A549 (cell line): ENCODE measurements around the gene LY6G5C. TPM values are rescaled to one million over a fixed set of nuclear protein-coding genes. Genes with fewer than 3 reads are reported as not detected.

Experiments
- ATAC-seq, 2 experiments: fragments of 200-7000 bp in 1 of 2; fragments of >200 bp in 1 of 2; cut with Nextera tagmentation in 1 of 2; cut with Tn5 transposase in 1 of 2; 3 replicates each; pipeline versions ENCODE4 v1.8.0 to v1.9.1; 2018 to 2020; ENCODE audit warnings: mild to moderate bottlenecking in 1 of 2, moderate library complexity in 1 of 2
- CTCF ChIA-PET: fragments of 300-600 bp; sonication (Branson Sonifier 250); formaldehyde crosslinking; extraction: SDS; loops from one replicate; lab custom pipeline; 2021; ENCODE audit warnings: antibody characterized with exemption, inconsistent platforms; lab: Yijun Ruan, JAX
- POLR2A ChIA-PET: fragments of 350-600 bp; formaldehyde crosslinking; extraction: SDS; loops from one replicate; lab custom pipeline; 2021; ENCODE audit warnings: antibody characterized with exemption, inconsistent platforms; lab: Yijun Ruan, JAX
- DNase-seq, 2 experiments: peaks; one replicate each; pipeline versions ENCODE4 v3.0.0 to v3.0.0-alpha.2; 2011 to 2016; ENCODE audit warnings: low read depth in 1 of 2, low spot score in 1 of 2
- FAIRE-seq: peaks from 2 replicates; lab custom pipeline; 2011; peaks lifted over from hg19 to GRCh38; lab: Jason Lieb, UNC
- H3K27ac ChIP-seq, 2 experiments: fragments of >200 bp; sonication (Bioruptor Twin); formaldehyde crosslinking; 3 replicates each; pipeline ENCODE4 v1.5.1; 2016 to 2017
- H3K4me1 ChIP-seq: fragments of >200 bp; sonication (Bioruptor Twin); formaldehyde crosslinking; 3 replicates; pipeline ENCODE4 v1.6.1; 2016
- H3K4me2 ChIP-seq: fragments of >200 bp; sonication (Bioruptor Twin); formaldehyde crosslinking; 3 replicates; pipeline ENCODE4 v1.6.1; 2016
- H3K4me3 ChIP-seq: fragments of >200 bp; sonication (Bioruptor Twin); formaldehyde crosslinking; 3 replicates; pipeline ENCODE4 v1.5.1; 2016
- H3K9me3 ChIP-seq: fragments of >200 bp; sonication (Bioruptor Twin); formaldehyde crosslinking; 3 replicates; pipeline ENCODE4 v1.6.1; 2016
- BHLHE40 ChIP-seq: IDR thresholded peaks from 2 replicates; pipeline ENCODE4 v1.6.1; 2012; ENCODE audit warnings: low read depth, low read length, inconsistent platforms
- CBX2 ChIP-seq: fragments of 200-600 bp; sonication (generic); IDR thresholded peaks from 2 replicates; pipeline ENCODE4 v1.6.1; 2016; ENCODE audit warnings: low read depth, mild to moderate bottlenecking, borderline replicate concordance
- EHMT2 ChIP-seq: fragments of 200-600 bp; sonication (generic); IDR thresholded peaks from 2 replicates; pipeline ENCODE4 v1.6.1; 2016; ENCODE audit warnings: antibody characterized with exemption, low read depth, mild to moderate bottlenecking, moderate library complexity
- EP300 ChIP-seq, 2 experiments: fragments of >200 bp; sonication (Bioruptor Twin); formaldehyde crosslinking; IDR thresholded peaks; 2 replicates in 1 of 2; 3 replicates in 1 of 2; pipeline ENCODE4 v1.6.1; 2016 to 2017
- FOSB ChIP-seq: fragments of 250-450 bp; sonication (Bioruptor Pico); IDR thresholded peaks from 2 replicates; pipeline ENCODE4 v1.5.0; 2020; ENCODE audit warnings: mild to moderate bottlenecking, moderate library complexity
- GATA3 ChIP-seq: IDR thresholded peaks from 2 replicates; pipeline ENCODE4 v1.6.1; 2012; ENCODE audit warnings: borderline replicate concordance
- HOXA7 ChIP-seq: fragments of 250-450 bp; sonication (Bioruptor Pico); IDR thresholded peaks from 2 replicates; pipeline ENCODE4 v1.5.0; 2020; ENCODE audit warnings: mild to moderate bottlenecking, moderate library complexity
- HOXB13 ChIP-seq: fragments of 250-450 bp; sonication (Bioruptor Pico); IDR thresholded peaks from 2 replicates; pipeline ENCODE4 v1.5.0; 2020; ENCODE audit warnings: low read depth, mild to moderate bottlenecking, moderate library complexity
- JUN ChIP-seq, 2 experiments: fragments of >200 bp; sonication (Bioruptor Twin); formaldehyde crosslinking; IDR thresholded peaks; 2 replicates in 1 of 2; 3 replicates in 1 of 2; pipeline ENCODE4 v1.6.1; 2016 to 2017
- RFX5 ChIP-seq: fragments of 450-650 bp; IDR thresholded peaks from 2 replicates; pipeline ENCODE4 v1.7.1; 2014; ENCODE audit warnings: antibody characterized with exemption, mild to moderate bottlenecking, moderate library complexity
- TFCP2L1 ChIP-seq: fragments of 250-450 bp; sonication (Bioruptor Pico); IDR thresholded peaks from 2 replicates; pipeline ENCODE4 v1.5.0; 2021; ENCODE audit warnings: mild to moderate bottlenecking
- TP53 ChIP-seq: fragments of 250-450 bp; sonication (Bioruptor Pico); IDR thresholded peaks from 2 replicates; pipeline ENCODE4 v1.5.0; 2021; ENCODE audit warnings: mild to moderate bottlenecking, moderate library complexity
- ZFP36 ChIP-seq: fragments of 450-650 bp; IDR thresholded peaks from 2 replicates; pipeline ENCODE4 v1.6.1; 2014; ENCODE audit warnings: borderline replicate concordance; ENCODE audit not compliant: partially characterized antibody
- ZNF302 ChIP-seq: fragments of 250-450 bp; sonication (Bioruptor Pico); IDR thresholded peaks from 2 replicates; pipeline ENCODE4 v1.9.0; 2021; ENCODE audit warnings: inconsistent platforms, mild to moderate bottlenecking, moderate library complexity
- WGBS: methylation state at CpG from one replicate; pipeline ENCODE4 v1.1.6; 2017; ENCODE audit errors: missing lambda C conversion rate; 5-methylcytosine and 5-hydroxymethylcytosine counted together
- polyA plus RNA-seq, 4 experiments: library from polyadenylated mRNA; depleted of rRNA in 3 of 4; stranded (reverse); fragments of >200 nt; fragmentation: RNase III in 1 of 4; extraction: RNeasy Plus Mini Kit Qiagen cat#74134 plus additional on column Dnase treatment in 1 of 4; gene quantifications; 2 replicates in 3 of 4; 3 replicates in 1 of 4; pipeline ENCODE4 v1.2.3, GENCODE V29; 2011 to 2017
- small RNA-seq, 6 experiments: library from RNA; depleted of rRNA; stranded (forward); fragments of <200 nt; gene quantifications; one replicate each; pipeline ENCODE3, GENCODE V24; 2012
- TF ChIP-seq, protein P1 (sequence below): IDR thresholded peaks from 2 replicates; pipeline ENCODE4 v1.6.1; 2012; ENCODE audit warnings: low read depth, borderline replicate concordance

Gene LY6G5C
- polyA plus RNA-seq, 2 of the 4 experiments (the other 2 are of a cell fraction) = 1.2 to 1.6 TPM

DNA sequence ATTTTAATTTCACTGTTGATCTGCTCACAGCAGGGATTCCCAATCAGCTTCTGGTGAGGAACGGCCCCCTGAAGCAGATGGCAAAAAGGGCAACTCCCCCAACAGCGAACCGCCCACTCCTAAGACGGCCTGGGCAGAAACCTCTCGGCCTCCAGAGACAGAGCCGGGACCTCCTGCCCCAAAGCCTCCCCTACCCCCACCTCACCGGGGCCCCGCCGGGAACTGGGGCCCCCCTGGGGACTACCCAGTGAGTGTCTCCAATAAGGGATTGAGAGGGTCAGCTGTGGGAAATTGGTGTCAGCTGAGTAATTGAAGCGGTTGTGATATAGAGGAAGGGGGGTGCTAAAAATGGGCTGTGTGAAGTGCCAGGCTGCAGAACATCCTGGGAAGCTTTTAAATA is 53.9 kb downstream of the LY6G5C start:
- CTCF ChIA-PET = interaction anchor here (0.6 to 1.3 kb wide), 4 partner anchors 29 to 326 kb away, joined by 3 to 4 read pairs (median 3); no protein-coding TSS in a partner anchor
- TF ChIP-seq TP53 (CRISPR knock-in tag) = no peak
- no peak for TF ChIP-seq FOSB
- no peak for TF ChIP-seq HOXB13 (CRISPR knock-in tag)
- TF ChIP-seq JUN (IDR thresholded peaks at IDR 0.05) = no peak
- TF ChIP-seq TFCP2L1 (CRISPR knock-in tag) = no peak
- TF ChIP-seq, protein P1, sequence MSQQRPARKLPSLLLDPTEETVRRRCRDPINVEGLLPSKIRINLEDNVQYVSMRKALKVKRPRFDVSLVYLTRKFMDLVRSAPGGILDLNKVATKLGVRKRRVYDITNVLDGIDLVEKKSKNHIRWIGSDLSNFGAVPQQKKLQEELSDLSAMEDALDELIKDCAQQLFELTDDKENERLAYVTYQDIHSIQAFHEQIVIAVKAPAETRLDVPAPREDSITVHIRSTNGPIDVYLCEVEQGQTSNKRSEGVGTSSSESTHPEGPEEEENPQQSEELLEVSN = no peak
- TF ChIP-seq ZFP36 = no peak
- TF ChIP-seq GATA3 = no peak
- TF ChIP-seq EP300 (IDR thresholded peaks at IDR 0.05) = no peak
- TF ChIP-seq BHLHE40 = no peak
- no peak for TF ChIP-seq EHMT2
- no peak for TF ChIP-seq RFX5
- TF ChIP-seq ZNF302 (CRISPR knock-in tag) = no peak
- no peak for TF ChIP-seq CBX2
- TF ChIP-seq HOXA7 = no peak
- DNase-seq (no peak), ATAC-seq (no peak), FAIRE-seq (no peak)
- Histone ChIP-seq H3K4me2 (no peak overlapping the region), H3K9me3 (no peaks in the 10 kb centered on the region), H3K27ac (no peak overlapping the region), H3K4me3 (no peak overlapping the region), H3K4me1 (peaks cover 10% of the 10 kb centered on the region)
- POLR2A ChIA-PET = no interaction called here
- 92% methylated on average over 5 of the region's 10 CpGs for WGBS

Small RNA genes within 50 kb of the gene (small RNA-seq; reads per million reads assigned to genes)
- gene LY6G6D (0 reads per million in 6 experiments), gene MIR4646 (0 reads per million in 6 experiments), gene MIR6832 (0 to 0.35 (median 0) reads per million in 6 experiments), gene RF00019 (0 reads per million in 6 experiments)

Other genes starting within 250 kb of the LY6G5C start
Only the 30 nearest of the 38 such genes appear.
- gene DDX39B, start 139.1 kb downstream of the LY6G5C start, polyA plus RNA-seq (2011; rRNA removed) = 267 and 334 TPM in 2 replicates
- 434 to 464 TPM (median 441 TPM) in 3 replicates for gene DDX39B, start 139.1 kb downstream of the LY6G5C start, polyA plus RNA-seq (2017; fragmentation: RNase III; extraction: RNeasy Plus Mini Kit Qiagen cat#74134 plus additional on column Dnase treatment)
- 1.2 and 1.5 TPM in 2 replicates for gene ATP6V1G2, start 134.5 kb downstream of the LY6G5C start, polyA plus RNA-seq (2011; rRNA removed)
- 0.57 to 0.75 TPM (median 0.64 TPM) in 3 replicates for gene ATP6V1G2, start 134.5 kb downstream of the LY6G5C start, polyA plus RNA-seq (2017; fragmentation: RNase III; extraction: RNeasy Plus Mini Kit Qiagen cat#74134 plus additional on column Dnase treatment)
- 3.8 and 5.2 TPM in 2 replicates for gene NFKBIL1, start 133.5 kb downstream of the LY6G5C start, polyA plus RNA-seq (2011; rRNA removed)
- gene NFKBIL1, start 133.5 kb downstream of the LY6G5C start, polyA plus RNA-seq (2017; fragmentation: RNase III; extraction: RNeasy Plus Mini Kit Qiagen cat#74134 plus additional on column Dnase treatment) = 7.4 to 9.0 TPM (median 7.6 TPM) in 3 replicates
- 0.07 TPM in 1 of 2 replicates, not detected in the other for gene LTA, start 108.8 kb downstream of the LY6G5C start, polyA plus RNA-seq (2011; rRNA removed)
- 0.07 to 0.08 TPM in 2 of 3 replicates, not detected in the other for gene LTA, start 108.8 kb downstream of the LY6G5C start, polyA plus RNA-seq (2017; fragmentation: RNase III; extraction: RNeasy Plus Mini Kit Qiagen cat#74134 plus additional on column Dnase treatment)
- gene TNF, start 105.5 kb downstream of the LY6G5C start, polyA plus RNA-seq (2011; rRNA removed) = 0.07 TPM in 1 of 2 replicates, not detected in the other
- not detected in 3 replicates for gene TNF, start 105.5 kb downstream of the LY6G5C start, polyA plus RNA-seq (2017; fragmentation: RNase III; extraction: RNeasy Plus Mini Kit Qiagen cat#74134 plus additional on column Dnase treatment)
- 0.13 and 0.26 TPM in 2 replicates for gene LTB, start 98.6 kb downstream of the LY6G5C start, polyA plus RNA-seq (2011; rRNA removed)
- gene LTB, start 98.6 kb downstream of the LY6G5C start, polyA plus RNA-seq (2017; fragmentation: RNase III; extraction: RNeasy Plus Mini Kit Qiagen cat#74134 plus additional on column Dnase treatment) = 0.14 to 0.57 TPM (median 0.33 TPM) in 3 replicates
- 0.17 and 0.19 TPM in 2 replicates for gene LST1, start 94.8 kb downstream of the LY6G5C start, polyA plus RNA-seq (2011; rRNA removed)
- 0.26 to 0.47 TPM in 2 of 3 replicates, not detected in the other for gene LST1, start 94.8 kb downstream of the LY6G5C start, polyA plus RNA-seq (2017; fragmentation: RNase III; extraction: RNeasy Plus Mini Kit Qiagen cat#74134 plus additional on column Dnase treatment)
- not detected in 2 replicates for gene NCR3, start 88.1 kb downstream of the LY6G5C start, polyA plus RNA-seq (2011; rRNA removed)
- not detected in 3 replicates for gene NCR3, start 88.1 kb downstream of the LY6G5C start, polyA plus RNA-seq (2017; fragmentation: RNase III; extraction: RNeasy Plus Mini Kit Qiagen cat#74134 plus additional on column Dnase treatment)
- gene AIF1, start 65.8 kb downstream of the LY6G5C start, polyA plus RNA-seq (2011; rRNA removed) = not detected in 2 replicates
- not detected in 3 replicates for gene AIF1, start 65.8 kb downstream of the LY6G5C start, polyA plus RNA-seq (2017; fragmentation: RNase III; extraction: RNeasy Plus Mini Kit Qiagen cat#74134 plus additional on column Dnase treatment)
- gene PRRC2A, start 60.4 kb downstream of the LY6G5C start, polyA plus RNA-seq (2011; rRNA removed) = 26.0 and 28.0 TPM in 2 replicates
- gene PRRC2A, start 60.4 kb downstream of the LY6G5C start, polyA plus RNA-seq (2017; fragmentation: RNase III; extraction: RNeasy Plus Mini Kit Qiagen cat#74134 plus additional on column Dnase treatment) = 60.7 to 63.0 TPM (median 61.1 TPM) in 3 replicates
- gene BAG6, start 28.4 kb downstream of the LY6G5C start, polyA plus RNA-seq (2011; rRNA removed) = 50.4 and 59.4 TPM in 2 replicates
- 107 to 123 TPM (median 121 TPM) in 3 replicates for gene BAG6, start 28.4 kb downstream of the LY6G5C start, polyA plus RNA-seq (2017; fragmentation: RNase III; extraction: RNeasy Plus Mini Kit Qiagen cat#74134 plus additional on column Dnase treatment)
- gene APOM, start 25.2 kb downstream of the LY6G5C start, polyA plus RNA-seq (2011; rRNA removed) = 2.6 and 4.1 TPM in 2 replicates
- gene APOM, start 25.2 kb downstream of the LY6G5C start, polyA plus RNA-seq (2017; fragmentation: RNase III; extraction: RNeasy Plus Mini Kit Qiagen cat#74134 plus additional on column Dnase treatment) = 1.5 to 2.1 TPM (median 1.9 TPM) in 3 replicates
- 6.0 and 6.1 TPM in 2 replicates for gene C6orf47, start 20.3 kb downstream of the LY6G5C start, polyA plus RNA-seq (2011; rRNA removed)
- gene C6orf47, start 20.3 kb downstream of the LY6G5C start, polyA plus RNA-seq (2017; fragmentation: RNase III; extraction: RNeasy Plus Mini Kit Qiagen cat#74134 plus additional on column Dnase treatment) = 10.7 to 13.6 TPM (median 11.9 TPM) in 3 replicates
- 10.0 and 11.0 TPM in 2 replicates for gene GPANK1, start 16.1 kb downstream of the LY6G5C start, polyA plus RNA-seq (2011; rRNA removed)
- gene GPANK1, start 16.1 kb downstream of the LY6G5C start, polyA plus RNA-seq (2017; fragmentation: RNase III; extraction: RNeasy Plus Mini Kit Qiagen cat#74134 plus additional on column Dnase treatment) = 9.7 to 11.7 TPM (median 11.0 TPM) in 3 replicates
- 41.8 and 61.0 TPM in 2 replicates for gene CSNK2B, start 15.0 kb downstream of the LY6G5C start, polyA plus RNA-seq (2011; rRNA removed)
- 134 to 141 TPM (median 141 TPM) in 3 replicates for gene CSNK2B, start 15.0 kb downstream of the LY6G5C start, polyA plus RNA-seq (2017; fragmentation: RNase III; extraction: RNeasy Plus Mini Kit Qiagen cat#74134 plus additional on column Dnase treatment)
- gene LY6G5B, start 11.1 kb downstream of the LY6G5C start, polyA plus RNA-seq (2011; rRNA removed) = 5.9 and 6.7 TPM in 2 replicates
- 9.0 to 12.3 TPM (median 9.9 TPM) in 3 replicates for gene LY6G5B, start 11.1 kb downstream of the LY6G5C start, polyA plus RNA-seq (2017; fragmentation: RNase III; extraction: RNeasy Plus Mini Kit Qiagen cat#74134 plus additional on column Dnase treatment)
- gene ABHD16A, start 22.3 kb upstream of the LY6G5C start, polyA plus RNA-seq (2011; rRNA removed) = 22.3 and 22.6 TPM in 2 replicates
- gene ABHD16A, start 22.3 kb upstream of the LY6G5C start, polyA plus RNA-seq (2017; fragmentation: RNase III; extraction: RNeasy Plus Mini Kit Qiagen cat#74134 plus additional on column Dnase treatment) = 14.5 to 16.6 TPM (median 16.2 TPM) in 3 replicates
- gene LY6G6F, start 25.8 kb upstream of the LY6G5C start, polyA plus RNA-seq (2011; rRNA removed) = not detected in 2 replicates
- gene LY6G6F, start 25.8 kb upstream of the LY6G5C start, polyA plus RNA-seq (2017; fragmentation: RNase III; extraction: RNeasy Plus Mini Kit Qiagen cat#74134 plus additional on column Dnase treatment) = not detected in 3 replicates
- not detected in 2 replicates for gene LY6G6D, start 34.3 kb upstream of the LY6G5C start, polyA plus RNA-seq (2011; rRNA removed)
- gene LY6G6D, start 34.3 kb upstream of the LY6G5C start, polyA plus RNA-seq (2017; fragmentation: RNase III; extraction: RNeasy Plus Mini Kit Qiagen cat#74134 plus additional on column Dnase treatment) = not detected in 3 replicates
- 0.08 and 0.11 TPM in 2 replicates for gene LY6G6C, start 40.7 kb upstream of the LY6G5C start, polyA plus RNA-seq (2011; rRNA removed)
- 0.11 to 0.21 TPM in 2 of 3 replicates, not detected in the other for gene LY6G6C, start 40.7 kb upstream of the LY6G5C start, polyA plus RNA-seq (2017; fragmentation: RNase III; extraction: RNeasy Plus Mini Kit Qiagen cat#74134 plus additional on column Dnase treatment)
- gene MPIG6B, start 42.3 kb upstream of the LY6G5C start, polyA plus RNA-seq (2011; rRNA removed) = not detected in 2 replicates
- not detected in 3 replicates for gene MPIG6B, start 42.3 kb upstream of the LY6G5C start, polyA plus RNA-seq (2017; fragmentation: RNase III; extraction: RNeasy Plus Mini Kit Qiagen cat#74134 plus additional on column Dnase treatment)
- 19.3 and 20.6 TPM in 2 replicates for gene DDAH2, start 48.2 kb upstream of the LY6G5C start, polyA plus RNA-seq (2011; rRNA removed)
- 44.8 to 57.3 TPM (median 54.5 TPM) in 3 replicates for gene DDAH2, start 48.2 kb upstream of the LY6G5C start, polyA plus RNA-seq (2017; fragmentation: RNase III; extraction: RNeasy Plus Mini Kit Qiagen cat#74134 plus additional on column Dnase treatment)
- 346 and 397 TPM in 2 replicates for gene CLIC1, start 55.5 kb upstream of the LY6G5C start, polyA plus RNA-seq (2011; rRNA removed)
- 249 to 283 TPM (median 251 TPM) in 3 replicates for gene CLIC1, start 55.5 kb upstream of the LY6G5C start, polyA plus RNA-seq (2017; fragmentation: RNase III; extraction: RNeasy Plus Mini Kit Qiagen cat#74134 plus additional on column Dnase treatment)
- gene MSH5, start 58.9 kb upstream of the LY6G5C start, polyA plus RNA-seq (2011; rRNA removed) = 36.5 and 42.6 TPM in 2 replicates
- gene MSH5, start 58.9 kb upstream of the LY6G5C start, polyA plus RNA-seq (2017; fragmentation: RNase III; extraction: RNeasy Plus Mini Kit Qiagen cat#74134 plus additional on column Dnase treatment) = 17.1 to 18.8 TPM (median 17.4 TPM) in 3 replicates
- 3.3 and 6.9 TPM in 2 replicates for gene SAPCD1, start 81.6 kb upstream of the LY6G5C start, polyA plus RNA-seq (2011; rRNA removed)
- 5.8 to 7.5 TPM (median 7.1 TPM) in 3 replicates for gene SAPCD1, start 81.6 kb upstream of the LY6G5C start, polyA plus RNA-seq (2017; fragmentation: RNase III; extraction: RNeasy Plus Mini Kit Qiagen cat#74134 plus additional on column Dnase treatment)
- 1.1 TPM in 2 replicates for gene VWA7, start 96.3 kb upstream of the LY6G5C start, polyA plus RNA-seq (2011; rRNA removed)
- gene VWA7, start 96.3 kb upstream of the LY6G5C start, polyA plus RNA-seq (2017; fragmentation: RNase III; extraction: RNeasy Plus Mini Kit Qiagen cat#74134 plus additional on column Dnase treatment) = 0.95 to 1.1 TPM (median 0.98 TPM) in 3 replicates
- 17.7 and 24.7 TPM in 2 replicates for gene VARS1, start 114.7 kb upstream of the LY6G5C start, polyA plus RNA-seq (2011; rRNA removed)
- 57.2 to 58.4 TPM (median 58.3 TPM) in 3 replicates for gene VARS1, start 114.7 kb upstream of the LY6G5C start, polyA plus RNA-seq (2017; fragmentation: RNase III; extraction: RNeasy Plus Mini Kit Qiagen cat#74134 plus additional on column Dnase treatment)
- 54.7 and 73.8 TPM in 2 replicates for gene LSM2, start 125.9 kb upstream of the LY6G5C start, polyA plus RNA-seq (2011; rRNA removed)
- gene LSM2, start 125.9 kb upstream of the LY6G5C start, polyA plus RNA-seq (2017; fragmentation: RNase III; extraction: RNeasy Plus Mini Kit Qiagen cat#74134 plus additional on column Dnase treatment) = 58.9 to 65.3 TPM (median 59.6 TPM) in 3 replicates
- gene HSPA1L, start 134.2 kb upstream of the LY6G5C start, polyA plus RNA-seq (2011; rRNA removed) = 1.2 and 1.6 TPM in 2 replicates
- 1.2 to 1.7 TPM (median 1.4 TPM) in 3 replicates for gene HSPA1L, start 134.2 kb upstream of the LY6G5C start, polyA plus RNA-seq (2017; fragmentation: RNase III; extraction: RNeasy Plus Mini Kit Qiagen cat#74134 plus additional on column Dnase treatment)
- gene HSPA1A, start 134.5 kb upstream of the LY6G5C start, polyA plus RNA-seq (2011; rRNA removed) = 88.2 and 122 TPM in 2 replicates
- gene HSPA1A, start 134.5 kb upstream of the LY6G5C start, polyA plus RNA-seq (2017; fragmentation: RNase III; extraction: RNeasy Plus Mini Kit Qiagen cat#74134 plus additional on column Dnase treatment) = 129 to 204 TPM (median 194 TPM) in 3 replicates